Measurements from ENCODE around the gene CACNA2D4.

CACNA2D4 gene

DNA sequence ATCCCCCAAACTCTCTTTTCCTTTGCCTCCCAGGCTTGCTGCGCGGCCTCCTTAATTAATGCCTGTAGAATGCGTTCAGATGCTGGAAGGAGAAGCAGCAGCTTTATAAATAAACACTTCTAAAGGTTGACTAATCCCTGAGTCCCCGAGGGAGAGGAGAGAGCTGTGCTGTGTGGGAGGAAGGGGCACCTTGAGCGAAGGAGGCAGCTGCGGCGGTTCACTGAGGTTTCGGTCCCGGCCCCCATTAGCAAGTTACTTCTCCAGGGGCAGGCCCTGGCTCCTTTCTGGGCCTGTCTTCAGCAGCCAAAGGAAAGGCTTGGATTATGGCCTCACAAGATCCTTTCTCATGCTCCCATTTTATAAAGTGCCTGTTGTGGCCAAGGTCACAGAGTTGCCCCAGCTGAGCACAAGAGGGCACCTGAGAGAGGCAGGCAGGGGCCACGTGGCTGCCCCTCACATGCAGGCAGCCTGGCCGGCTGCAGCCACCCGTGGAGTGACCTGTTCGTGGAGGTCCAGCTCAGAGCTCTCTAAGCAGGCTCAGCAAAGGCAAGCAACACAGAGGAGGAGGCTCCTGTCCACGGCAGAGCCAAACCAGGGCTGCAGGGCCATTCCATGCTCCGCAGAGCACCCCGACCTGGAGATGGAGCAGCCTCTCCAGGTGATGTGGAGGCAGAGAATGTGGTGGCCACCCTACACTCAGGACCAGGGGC, 15.0 kb upstream of the CACNA2D4 start:
- TF ChIP-seq, protein P1, sequence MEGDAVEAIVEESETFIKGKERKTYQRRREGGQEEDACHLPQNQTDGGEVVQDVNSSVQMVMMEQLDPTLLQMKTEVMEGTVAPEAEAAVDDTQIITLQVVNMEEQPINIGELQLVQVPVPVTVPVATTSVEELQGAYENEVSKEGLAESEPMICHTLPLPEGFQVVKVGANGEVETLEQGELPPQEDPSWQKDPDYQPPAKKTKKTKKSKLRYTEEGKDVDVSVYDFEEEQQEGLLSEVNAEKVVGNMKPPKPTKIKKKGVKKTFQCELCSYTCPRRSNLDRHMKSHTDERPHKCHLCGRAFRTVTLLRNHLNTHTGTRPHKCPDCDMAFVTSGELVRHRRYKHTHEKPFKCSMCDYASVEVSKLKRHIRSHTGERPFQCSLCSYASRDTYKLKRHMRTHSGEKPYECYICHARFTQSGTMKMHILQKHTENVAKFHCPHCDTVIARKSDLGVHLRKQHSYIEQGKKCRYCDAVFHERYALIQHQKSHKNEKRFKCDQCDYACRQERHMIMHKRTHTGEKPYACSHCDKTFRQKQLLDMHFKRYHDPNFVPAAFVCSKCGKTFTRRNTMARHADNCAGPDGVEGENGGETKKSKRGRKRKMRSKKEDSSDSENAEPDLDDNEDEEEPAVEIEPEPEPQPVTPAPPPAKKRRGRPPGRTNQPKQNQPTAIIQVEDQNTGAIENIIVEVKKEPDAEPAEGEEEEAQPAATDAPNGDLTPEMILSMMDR (IDR thresholded peaks at IDR 0.05): no peak
- H3K4me3 ChIP-seq (ENCODE audit: low read depth, low read length): no peak overlapping the region
- no peaks in the 10 kb centered on the region for H3K9me3 ChIP-seq (ENCODE audit: control insufficient read depth, low read length)
- peaks cover 19% of the 10 kb centered on the region for H3K4me1 ChIP-seq
- no peak overlapping the region for H3K27ac ChIP-seq
- no peaks in the 10 kb centered on the region for H3K79me2 ChIP-seq
- no peaks in the 10 kb centered on the region for H3K36me3 ChIP-seq (ENCODE audit: control insufficient read depth, insufficient read depth, low read length)
- no peaks in the 10 kb centered on the region for H3K27me3 ChIP-seq (ENCODE audit: control insufficient read depth, insufficient read depth, low read length)
- H2AFZ ChIP-seq: peak overlapping the region; percentile 62
- H3K9ac ChIP-seq: no peak overlapping the region
- no peak overlapping the region for H3K4me2 ChIP-seq (ENCODE audit: low read length)

DNA sequence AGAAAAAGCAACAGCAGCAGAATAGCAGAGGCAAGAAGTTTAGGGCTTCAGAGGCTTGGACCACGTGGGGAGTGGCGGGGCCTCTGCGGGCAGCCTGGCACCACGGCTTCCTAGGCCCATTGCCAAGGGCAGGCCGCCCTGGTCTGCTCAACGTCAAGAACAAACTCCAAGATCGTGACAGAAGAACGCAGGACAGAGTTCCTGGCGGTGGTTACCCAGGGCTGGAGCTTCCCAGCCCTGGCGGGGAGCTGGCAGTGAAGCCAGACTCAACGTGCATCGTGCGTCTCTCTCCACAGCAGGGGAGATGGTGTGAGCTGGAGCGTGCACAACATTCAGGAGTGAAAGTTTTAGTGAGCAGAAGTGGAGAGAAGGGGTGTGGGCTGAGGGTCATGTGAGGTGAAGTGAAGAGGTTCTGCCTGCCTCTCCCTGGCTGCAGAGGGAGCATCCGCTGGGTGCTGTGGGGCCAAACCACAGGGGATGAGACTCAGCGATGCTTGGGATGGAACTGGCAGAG, 13.9 kb upstream of the CACNA2D4 start:
- H3K4me1 ChIP-seq: peaks cover 19% of the 10 kb centered on the region
- H3K4me3 ChIP-seq (ENCODE audit: low read depth, low read length): no peak overlapping the region
- H2AFZ ChIP-seq: no peak overlapping the region
- no peaks in the 10 kb centered on the region for H3K9me3 ChIP-seq (ENCODE audit: control insufficient read depth, low read length)
- no peaks in the 10 kb centered on the region for H3K27me3 ChIP-seq (ENCODE audit: control insufficient read depth, insufficient read depth, low read length)
- H3K9ac ChIP-seq: no peak overlapping the region
- H3K4me2 ChIP-seq (ENCODE audit: low read length): no peak overlapping the region
- H3K79me2 ChIP-seq: no peaks in the 10 kb centered on the region
- H3K36me3 ChIP-seq (ENCODE audit: control insufficient read depth, insufficient read depth, low read length): no peaks in the 10 kb centered on the region
- H3K27ac ChIP-seq: no peak overlapping the region
- TF ChIP-seq, protein P1 (IDR thresholded peaks at IDR 0.05): no peak

GRCh38 chr12:1931642-1932041, 13.2 kb upstream of the CACNA2D4 start:
- H2AFZ ChIP-seq: no peak overlapping the region
- TF ChIP-seq, protein P1 (IDR thresholded peaks at IDR 0.05): no peak
- no peak overlapping the region for H3K4me2 ChIP-seq (ENCODE audit: low read length)
- no peaks in the 10 kb centered on the region for H3K9me3 ChIP-seq (ENCODE audit: control insufficient read depth, low read length)
- H3K79me2 ChIP-seq: no peaks in the 10 kb centered on the region
- peaks cover 13% of the 10 kb centered on the region for H3K4me1 ChIP-seq
- H3K9ac ChIP-seq: no peak overlapping the region
- H3K27me3 ChIP-seq (ENCODE audit: control insufficient read depth, insufficient read depth, low read length): no peaks in the 10 kb centered on the region
- no peak overlapping the region for H3K27ac ChIP-seq
- no peaks in the 10 kb centered on the region for H3K36me3 ChIP-seq (ENCODE audit: control insufficient read depth, insufficient read depth, low read length)
- H3K4me3 ChIP-seq (ENCODE audit: low read depth, low read length): no peak overlapping the region

- peaks cover 8% of the 10 kb centered on the region for H3K4me1 ChIP-seq
- no peak overlapping the region for H2AFZ ChIP-seq
- no peak overlapping the region for H3K4me2 ChIP-seq (ENCODE audit: low read length)
- H3K27me3 ChIP-seq (ENCODE audit: control insufficient read depth, insufficient read depth, low read length): no peaks in the 10 kb centered on the region
- no peak overlapping the region for H3K9ac ChIP-seq
- no peaks in the 10 kb centered on the region for H3K79me2 ChIP-seq
- H3K27ac ChIP-seq: no peak overlapping the region
- no peaks in the 10 kb centered on the region for H3K36me3 ChIP-seq (ENCODE audit: control insufficient read depth, insufficient read depth, low read length)
- H3K4me3 ChIP-seq (ENCODE audit: low read depth, low read length): no peak overlapping the region
- no peaks in the 10 kb centered on the region for H3K9me3 ChIP-seq (ENCODE audit: control insufficient read depth, low read length)
- TF ChIP-seq, protein P1 (IDR thresholded peaks at IDR 0.05): no peak
These were observed 12.5 kb upstream of the CACNA2D4 start for GRCh38 chr12:1930803-1931597.
